ENCODE data around the gene HEXIM2.
A peak's percentile ranks its signal among the peaks of the same experiment; 100 is the strongest.

Gene HEXIM2

GRCh38 chr17:45128989-45129388 is 32.7 kb upstream of the HEXIM2 start:
- no peak for DNase-seq

GRCh38 chr17:45129426-45129939 is 32.2 kb upstream of the HEXIM2 start:
- no peak for DNase-seq

- no peak for DNase-seq
Measured at GRCh38 chr17:45129940-45130680, 31.6 kb upstream of the HEXIM2 start.

DNA sequence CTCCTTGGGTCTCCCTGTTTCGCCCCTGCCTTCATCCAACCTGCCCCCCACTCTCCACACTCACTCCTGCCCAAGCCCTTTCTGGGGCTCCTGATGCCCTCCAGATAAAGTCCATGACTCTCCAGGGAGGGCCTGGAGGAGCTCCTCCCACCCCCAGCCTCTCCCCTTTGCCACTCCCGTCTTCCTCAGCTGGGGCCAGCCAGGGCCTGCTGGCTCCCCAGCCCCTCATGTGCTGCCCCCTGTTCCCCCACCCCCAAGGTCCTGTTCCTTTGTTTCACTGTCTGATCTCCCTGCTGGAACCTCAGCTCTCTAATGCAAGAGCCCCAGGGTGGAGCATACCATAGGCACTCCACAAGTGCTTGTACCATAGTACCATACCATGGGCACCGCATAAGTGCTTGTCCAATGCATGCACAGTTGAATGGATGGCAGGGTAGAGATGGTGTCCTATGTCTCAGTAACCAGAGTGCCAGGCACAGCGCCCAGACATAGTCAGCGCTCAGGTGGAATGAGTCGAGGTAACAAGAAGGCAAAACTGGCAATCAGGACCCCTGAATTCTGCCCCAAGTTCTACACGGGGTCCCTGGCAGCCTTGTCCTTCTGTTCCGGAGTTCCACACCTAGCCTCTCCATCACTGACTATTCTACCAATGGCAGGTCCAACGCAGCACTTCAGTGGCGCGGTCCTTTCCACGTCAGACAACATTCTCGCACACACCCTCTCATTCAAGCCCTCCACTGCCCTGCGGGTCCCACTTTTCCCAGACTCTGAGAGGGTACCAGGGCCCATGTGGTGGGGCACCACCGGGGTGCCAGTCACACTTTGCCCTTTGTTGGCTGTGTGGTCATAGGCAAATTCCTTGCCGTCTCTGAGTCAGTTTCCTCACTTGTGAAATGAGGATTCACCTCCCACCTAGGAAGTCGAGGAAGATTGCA is 30.7 kb upstream of the HEXIM2 start:
- no peak for DNase-seq

DNA sequence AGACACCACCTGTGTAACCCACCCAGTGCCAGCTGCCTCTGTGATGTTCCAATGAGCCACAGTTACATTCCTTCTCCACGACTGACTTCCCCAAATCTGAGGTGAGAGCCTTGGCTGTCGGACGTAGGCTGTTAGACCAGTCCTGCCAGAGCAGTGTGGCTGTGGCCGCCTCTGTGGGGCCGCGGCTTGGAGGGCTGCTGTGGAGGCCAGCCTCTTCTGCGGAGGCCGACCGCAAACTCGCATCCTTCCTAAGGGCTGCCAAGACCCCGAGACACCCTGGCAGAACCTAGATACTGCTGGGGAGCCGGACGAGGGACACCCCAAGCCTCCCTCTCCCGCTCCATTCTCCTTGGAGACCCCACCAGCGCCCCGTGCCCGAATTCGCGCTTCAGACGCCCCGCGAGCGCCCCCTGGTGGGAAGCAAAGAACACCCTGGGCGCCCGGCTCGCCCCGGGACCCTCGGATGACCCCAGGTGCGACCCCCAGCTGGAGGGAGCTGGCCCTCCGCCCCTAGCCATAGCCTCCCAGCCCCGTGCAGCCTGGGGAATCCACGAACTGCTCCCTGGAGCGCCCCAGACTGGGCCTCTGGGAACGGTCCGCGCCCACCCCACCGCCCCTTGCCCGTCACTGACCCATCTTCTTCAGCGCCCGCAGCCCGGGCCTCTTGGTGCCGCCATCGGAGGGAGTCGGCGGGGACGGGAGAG is 29.9 kb upstream of the HEXIM2 start:
- DNase-seq, result peak; percentile 40

- no peak for DNase-seq
Measured at GRCh38 chr17:45132320-45132571, 29.4 kb upstream of the HEXIM2 start, which contains the start of gene PLCD3. Gene PLCD3, minus strand, starts transcription at chr17:45132515. Its CDS starts 105 bp downstream, at chr17:45132410.

GRCh38 chr17:45132572-45133463 is 28.9 kb upstream of the HEXIM2 start:
- peak; percentile 74 for DNase-seq

DNA sequence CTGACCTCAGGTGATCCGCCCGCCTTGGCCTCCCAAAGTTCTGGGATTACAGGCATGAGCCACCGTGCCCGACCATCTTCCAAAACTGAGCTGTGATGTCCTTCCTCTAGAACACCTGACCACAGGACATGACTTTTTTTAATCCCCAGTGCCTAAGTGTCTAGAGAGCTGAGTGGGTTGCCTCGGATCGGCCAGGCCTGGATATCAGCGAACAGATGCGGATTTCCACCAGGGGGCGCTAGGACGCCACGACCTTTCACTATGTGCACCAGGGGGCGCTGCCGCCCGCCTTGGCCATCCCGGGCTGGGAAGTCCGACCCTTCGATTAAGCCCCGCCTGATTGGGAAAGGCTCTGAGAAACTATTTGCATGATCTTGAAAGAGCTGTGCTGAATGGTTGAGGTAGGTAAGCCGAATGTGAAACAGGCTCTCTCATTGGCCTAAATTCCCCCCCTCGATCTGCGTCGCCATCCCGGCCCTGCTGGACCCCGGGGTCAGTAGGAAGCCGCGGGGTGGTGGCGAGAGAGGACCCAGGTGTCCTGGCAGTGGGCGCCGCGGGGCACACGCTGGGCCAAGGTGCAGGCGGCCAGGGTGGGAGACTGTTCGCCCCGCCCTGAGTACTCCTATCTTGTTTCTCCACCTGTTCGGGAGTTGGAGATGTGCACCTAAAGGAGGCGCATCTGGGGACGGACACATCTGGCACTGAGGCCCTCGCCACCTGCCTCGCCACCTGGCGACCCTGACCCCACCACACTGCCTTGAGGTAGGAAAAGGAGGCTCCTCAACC is 26.3 kb upstream of the HEXIM2 start, which contains the start of gene ACBD4:
Gene ACBD4, plus strand, starts transcription at position 496 of the 786 bp plus-strand sequence. CDS start 458 bp downstream, outside the sequence.
- peak; percentile 98 for DNase-seq

- DNase-seq, result no peak
Measured at GRCh38 chr17:45135978-45136791, 25.5 kb upstream of the HEXIM2 start.

GRCh38 chr17:45136846-45137560 is 24.7 kb upstream of the HEXIM2 start:
- DNase-seq, result no peak

- DNase-seq, result no peak
Measured at GRCh38 chr17:45137561-45138305, 23.9 kb upstream of the HEXIM2 start.

GRCh38 chr17:45138911-45139532 is 22.7 kb upstream of the HEXIM2 start:
- DNase-seq, result no peak

- DNase-seq, result no peak
Measured at GRCh38 chr17:45139533-45139920, 22.1 kb upstream of the HEXIM2 start.

DNA sequence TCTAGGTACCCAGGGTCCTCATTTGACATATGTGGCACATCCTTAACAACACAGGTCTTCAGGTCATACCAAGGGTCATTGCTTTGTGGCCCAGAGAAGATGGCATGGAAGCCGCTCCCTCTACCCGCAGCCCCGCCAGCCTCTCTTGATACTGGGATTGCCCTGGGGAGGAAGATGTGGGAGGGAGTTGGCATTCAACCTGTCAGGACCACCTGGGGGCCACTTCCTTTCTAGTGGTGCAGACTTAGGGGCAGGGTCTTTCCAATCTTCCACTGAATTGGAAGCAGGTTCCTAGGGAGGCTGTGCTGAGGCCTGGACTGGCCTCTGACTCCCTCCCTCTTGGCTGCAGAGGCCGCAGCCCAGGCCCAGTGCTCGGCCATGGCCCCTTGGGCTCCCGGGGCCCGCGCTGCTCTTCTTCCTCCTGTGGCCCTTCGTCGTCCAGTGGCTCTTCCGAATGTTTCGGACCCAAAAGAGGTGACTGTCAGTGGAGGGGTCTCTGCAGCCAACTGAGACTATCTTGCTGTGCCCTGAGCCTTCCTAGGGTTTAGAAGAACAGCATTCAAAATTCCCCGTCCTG is 18.5 kb upstream of the HEXIM2 start:
- no peak for DNase-seq

- no peak for DNase-seq
Measured at GRCh38 chr17:45143767-45144198, 17.9 kb upstream of the HEXIM2 start.

DNA sequence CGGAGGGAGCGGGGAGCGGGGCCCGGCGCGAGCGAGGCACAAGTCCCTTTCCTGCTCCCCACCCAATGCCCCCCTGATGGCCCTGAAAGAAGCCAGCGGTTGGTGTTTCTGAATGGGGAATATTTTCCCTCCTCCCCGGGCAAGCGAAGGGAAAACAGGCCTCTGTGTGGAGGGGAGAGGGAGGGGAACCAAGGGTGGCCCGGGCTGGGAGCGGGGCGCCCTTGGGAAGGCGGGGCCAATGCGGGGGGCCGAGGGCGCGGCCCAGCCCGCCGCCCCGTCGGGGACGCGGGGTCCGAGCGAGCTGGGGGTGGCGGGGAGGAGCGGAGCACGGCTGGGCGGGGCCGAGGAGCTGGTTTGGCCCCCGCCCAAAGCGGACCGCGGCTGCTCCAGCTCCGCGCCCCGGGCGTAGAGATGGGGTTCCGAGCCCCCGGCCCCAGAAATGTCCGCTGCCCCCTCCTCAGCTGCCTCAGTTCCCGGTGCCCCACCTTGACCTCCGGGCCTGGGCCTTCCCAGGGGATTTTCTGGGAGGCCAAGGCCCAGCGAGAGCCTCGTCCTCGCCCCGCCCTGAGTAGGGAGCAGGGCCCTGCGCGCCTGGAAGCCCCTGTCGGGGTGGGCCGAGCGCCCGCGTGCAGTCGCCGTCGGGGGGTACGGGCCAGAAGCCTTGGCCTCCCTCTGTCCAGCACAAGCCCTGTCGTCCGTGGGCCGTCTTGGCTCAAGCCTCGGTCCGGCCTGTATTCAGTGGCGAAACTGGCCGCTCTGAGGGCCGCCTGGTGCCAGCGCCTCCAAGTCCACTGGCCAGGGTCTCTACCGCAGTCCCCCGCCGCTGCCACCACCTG is 17.3 kb upstream of the HEXIM2 start:
- peak; percentile 28 for DNase-seq

GRCh38 chr17:45145035-45145389 is 16.7 kb upstream of the HEXIM2 start:
- no peak for DNase-seq
